NK-92 (cell line): ENCODE measurements around the gene EGLN2.
"Not testable (repeated sequence)": the region's sequence is repeated elsewhere in the genome, so short reads cannot be mapped to it uniquely, and the experiment has no call there.

Experiments
- DNase-seq: peaks from one replicate; lab custom pipeline; 2025; ENCODE audit not compliant: unreplicated experiment; lab: John Stamatoyannopoulos, UW

Gene EGLN2

DNA sequence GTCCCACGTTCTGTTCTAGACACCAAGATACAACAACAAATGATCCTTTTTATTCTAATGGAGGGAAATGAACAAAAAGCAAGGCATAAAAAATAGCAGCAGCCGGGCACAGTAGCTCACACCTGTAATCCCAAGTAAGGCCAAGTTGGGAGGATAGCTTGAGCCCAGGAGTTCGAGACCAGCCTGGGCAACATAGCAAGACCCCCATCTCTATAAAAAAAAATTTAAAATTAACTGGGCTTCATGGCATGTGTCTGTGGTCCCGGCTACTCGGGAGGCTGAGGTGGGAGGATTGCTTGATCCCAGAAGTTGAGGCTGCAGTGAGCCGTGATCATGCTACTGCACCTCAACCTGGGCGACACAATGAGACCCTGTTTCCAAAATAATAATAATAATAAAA lies 22.6 kb upstream of the EGLN2 start:
- DNase-seq, result no peak

DNA sequence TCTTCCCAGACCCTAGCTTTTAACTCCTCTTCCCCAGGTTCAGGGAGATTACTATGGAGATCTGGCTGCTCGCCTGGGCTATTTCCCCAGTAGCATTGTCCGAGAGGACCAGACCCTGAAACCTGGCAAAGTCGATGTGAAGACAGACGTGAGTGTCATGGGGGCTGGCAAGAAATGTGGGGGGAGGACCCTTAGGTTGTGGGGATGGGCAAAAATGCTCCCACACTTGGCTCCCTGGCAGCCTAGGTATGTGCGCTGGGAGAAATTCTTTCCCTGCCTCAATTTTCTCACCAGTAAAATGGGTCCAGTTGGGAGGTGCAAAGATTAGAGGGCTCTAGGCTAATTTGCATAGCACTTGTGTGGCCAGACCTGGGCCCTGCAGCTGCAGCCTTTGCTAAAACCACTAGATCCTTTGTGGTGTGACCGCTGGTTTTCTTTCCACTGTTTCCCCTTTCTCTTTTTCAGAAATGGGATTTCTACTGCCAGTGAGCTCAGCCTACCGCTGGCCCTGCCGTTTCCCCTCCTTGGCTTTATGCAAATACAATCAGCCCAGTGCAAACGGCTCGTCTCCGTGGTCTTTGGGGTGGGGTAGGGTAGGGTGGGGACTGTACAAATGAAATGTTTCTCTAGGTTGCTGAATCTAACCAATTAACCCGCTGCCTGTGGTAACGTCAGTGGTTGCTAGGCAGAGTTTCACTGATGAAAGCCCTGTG lies 21.9 kb upstream of the EGLN2 start:
- no peak for DNase-seq

DNA sequence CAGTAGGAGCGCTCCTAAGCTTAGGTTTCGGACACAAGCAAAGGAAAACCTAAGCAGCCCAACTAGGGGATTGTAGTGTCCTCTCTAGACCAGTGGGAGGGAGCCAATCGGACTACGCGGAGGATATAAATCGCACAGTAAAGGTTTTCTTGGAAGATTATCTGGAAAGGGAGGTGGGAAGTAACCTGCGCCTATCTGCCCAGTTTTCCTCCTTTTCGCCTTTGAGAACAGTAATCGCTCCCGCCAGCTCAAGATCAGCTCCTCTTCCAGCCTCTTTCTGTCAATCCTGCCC lies 21.4 kb upstream of the EGLN2 start:
- DNase-seq, result no peak

DNA sequence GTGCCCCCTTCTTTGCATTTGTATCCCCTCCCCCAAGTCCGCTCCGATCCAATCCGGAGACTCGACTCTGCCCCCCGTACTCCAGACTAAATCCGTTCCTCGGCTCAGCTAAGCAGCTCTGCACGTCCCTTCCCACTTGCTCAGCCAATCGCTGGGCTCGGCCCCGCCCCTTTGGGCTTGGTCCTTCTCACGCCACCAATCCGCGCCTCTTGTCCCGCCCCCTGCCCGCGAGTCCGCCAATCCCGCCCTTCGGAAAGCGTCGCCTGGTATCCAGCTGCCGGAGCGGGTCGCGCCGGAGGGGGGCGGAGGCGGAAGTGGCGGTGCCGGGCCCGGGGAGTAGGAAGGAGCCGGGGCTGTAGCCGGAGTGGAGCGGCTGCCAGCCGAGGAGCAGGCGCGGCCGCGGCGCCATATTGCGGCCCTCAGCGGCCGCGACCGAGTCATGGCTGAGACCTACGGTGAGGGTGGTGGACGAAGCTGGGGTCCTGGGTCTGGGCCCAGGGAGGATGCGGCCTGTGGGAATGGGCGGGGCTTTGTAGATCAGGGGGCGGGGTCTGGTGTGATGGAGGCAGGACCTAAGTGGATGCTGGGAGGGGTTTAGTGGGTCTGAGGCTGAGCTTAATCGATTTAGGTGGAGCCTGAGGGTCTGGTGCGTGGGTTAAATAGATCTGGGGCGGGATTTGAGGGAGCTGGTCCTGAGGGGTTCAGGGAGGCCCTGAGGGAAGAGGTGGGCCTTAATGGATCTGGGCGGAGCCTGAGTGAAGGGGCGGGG lies 20.9 kb upstream of the EGLN2 start, which contains the start of gene RAB4B:
Gene RAB4B (plus strand): TSS at position 311 of the 769 bp plus-strand sequence. CDS start 129 bp downstream, at position 440.
- peak; percentile 98 for DNase-seq

DNA sequence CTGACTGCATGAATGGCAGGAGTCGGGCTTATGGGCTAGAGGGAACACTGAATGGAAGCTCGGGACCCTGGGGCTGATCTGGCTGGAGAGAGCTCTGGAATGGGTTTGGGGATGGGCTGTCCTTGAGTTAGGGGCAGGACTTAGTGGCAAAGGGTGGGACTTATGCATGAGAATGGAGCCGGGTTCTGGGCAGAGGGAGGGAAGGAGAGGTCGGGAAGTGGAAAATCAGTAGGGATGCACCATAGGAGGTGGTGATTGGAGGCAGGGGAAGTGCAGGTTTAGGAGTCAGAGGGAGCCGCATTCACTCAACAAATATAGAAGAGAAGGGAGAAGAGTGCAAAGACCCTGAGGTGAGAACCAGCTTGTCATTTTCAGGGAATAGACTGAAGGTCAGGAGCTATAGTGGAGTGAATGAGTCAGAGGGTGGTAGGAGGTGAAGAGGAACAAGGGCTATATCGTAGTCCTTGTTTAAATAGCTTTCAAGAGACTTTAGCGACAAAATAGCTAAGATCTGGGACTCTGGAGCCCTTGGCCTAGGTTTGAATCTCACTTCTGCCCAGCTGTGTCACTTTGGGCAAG lies 20.2 kb upstream of the EGLN2 start:
- no peak for DNase-seq

DNA sequence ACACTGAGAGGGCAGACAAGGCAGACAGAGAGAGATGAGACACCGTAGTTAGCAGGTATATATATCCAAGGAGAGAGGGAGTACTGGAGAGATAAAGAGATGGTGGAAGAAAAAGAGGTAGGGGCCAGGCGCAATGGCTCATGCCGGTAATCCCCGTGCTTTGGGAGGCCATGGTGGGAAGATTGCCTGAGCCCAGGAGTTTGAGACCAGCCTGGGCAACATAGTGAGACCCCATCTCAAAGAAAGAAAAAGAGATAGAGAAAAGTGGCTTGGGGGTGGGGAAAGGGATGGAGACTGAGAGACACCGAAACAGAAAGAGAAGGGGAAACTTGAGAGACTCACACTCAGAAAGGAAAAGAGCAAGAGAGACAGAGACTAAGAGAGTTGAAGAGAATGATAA lies 18.4 kb upstream of the EGLN2 start:
- DNase-seq, result no peak

GRCh38 chr19:40781140-40781539 lies 17.9 kb upstream of the EGLN2 start:
- no peak for DNase-seq

DNA sequence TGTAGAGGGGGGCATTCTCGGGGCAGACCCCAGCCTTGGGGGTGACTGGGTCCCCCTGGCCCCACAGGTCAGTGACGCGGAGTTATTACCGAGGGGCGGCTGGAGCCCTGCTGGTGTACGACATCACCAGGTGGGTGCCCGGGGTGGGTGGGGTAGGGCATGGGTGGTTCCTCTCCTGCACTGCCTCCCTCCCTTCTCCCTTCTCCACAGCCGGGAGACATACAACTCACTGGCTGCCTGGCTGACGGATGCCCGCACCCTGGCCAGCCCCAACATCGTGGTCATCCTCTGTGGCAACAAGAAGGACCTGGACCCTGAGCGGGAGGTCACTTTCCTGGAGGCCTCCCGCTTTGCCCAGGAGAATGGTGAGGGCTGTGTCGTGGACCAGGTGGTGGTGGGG lies 15.3 kb upstream of the EGLN2 start:
- no peak for DNase-seq

DNA sequence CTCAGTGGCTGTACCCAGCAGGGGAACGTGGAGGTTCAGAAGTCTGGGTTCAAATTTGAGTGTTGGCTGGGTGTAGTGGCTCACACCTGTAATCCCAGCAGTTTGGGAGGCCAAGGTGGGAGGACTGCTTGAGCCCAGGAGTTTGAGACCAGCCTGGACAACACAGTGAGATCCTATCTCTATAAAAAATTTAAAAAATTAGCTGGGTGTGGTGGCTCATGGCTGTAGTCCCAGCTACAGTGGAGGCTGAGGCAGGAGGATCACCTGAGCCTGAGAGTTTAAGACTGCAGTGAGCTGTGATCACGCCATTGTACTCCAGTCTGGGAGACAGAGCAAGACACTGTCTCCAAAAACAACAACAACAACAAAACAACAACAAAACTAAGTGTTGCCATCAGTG lies 14.8 kb upstream of the EGLN2 start:
- DNase-seq, result not testable (repeated sequence)

- DNase-seq, result no peak
Observed at GRCh38 chr19:40785526-40785925, 13.5 kb upstream of the EGLN2 start.

GRCh38 chr19:40786060-40787037 lies 12.6 kb upstream of the EGLN2 start:
- no peak for DNase-seq

DNA sequence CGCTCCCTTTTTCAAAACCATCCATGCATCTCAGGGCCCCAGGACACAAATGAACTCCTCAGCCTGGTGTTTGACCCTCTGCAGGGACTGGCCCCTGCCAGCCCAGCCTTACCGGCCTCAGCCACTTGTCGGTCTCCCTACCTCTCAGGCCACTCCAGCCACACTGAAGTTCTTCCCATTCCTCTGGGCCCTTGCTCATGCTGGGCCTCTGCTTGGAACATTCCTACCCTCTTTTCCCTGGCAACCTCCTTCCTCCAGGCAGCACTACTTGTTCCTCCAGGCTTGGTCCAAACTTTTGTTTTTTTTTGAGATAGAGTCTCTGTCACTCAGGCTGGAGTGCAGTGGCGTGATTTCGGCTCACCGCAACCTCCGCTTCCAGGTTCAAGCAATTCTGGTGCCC lies 7.6 kb upstream of the EGLN2 start:
- DNase-seq, result no peak

- DNase-seq, result no peak
Observed at GRCh38 chr19:40791996-40792395, 7.0 kb upstream of the EGLN2 start.

- no peak for DNase-seq
Observed at GRCh38 chr19:40797166-40797962, 1.6 kb upstream of the EGLN2 start.

DNA sequence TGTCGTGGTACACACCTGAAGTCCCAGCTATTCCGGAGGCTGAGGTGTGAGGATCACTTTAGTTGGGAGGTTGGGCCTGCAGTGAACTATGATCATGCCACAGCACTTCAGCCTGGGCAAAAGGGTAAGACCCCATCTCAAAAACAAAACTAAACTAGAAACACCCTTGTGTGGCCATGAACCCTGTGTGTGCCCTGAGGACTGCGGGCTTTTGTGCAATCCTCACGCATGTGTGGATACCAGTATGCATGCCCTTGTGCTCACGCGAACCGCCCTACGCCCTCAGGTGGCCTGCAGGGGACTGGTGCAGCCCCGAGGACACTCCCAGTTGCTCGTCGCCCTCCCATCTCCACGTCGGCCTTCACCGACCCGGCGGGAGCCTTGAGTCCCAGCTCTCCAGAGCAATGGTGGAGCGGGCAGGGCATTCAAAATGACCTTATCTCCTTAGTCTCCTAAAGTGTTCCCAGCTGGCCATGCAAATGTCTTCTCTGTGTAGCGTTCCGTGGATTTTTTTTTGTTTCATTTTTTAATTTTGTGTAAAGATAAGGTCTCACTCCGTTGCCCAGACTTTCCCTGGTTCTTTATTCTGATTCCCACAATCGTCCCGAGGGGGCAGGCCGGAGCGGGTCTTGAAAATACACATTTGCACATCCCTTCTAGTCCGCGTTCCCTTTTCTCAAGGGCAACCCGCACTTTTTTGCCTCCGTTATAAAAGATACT lies 868 bp upstream of the EGLN2 start:
- DNase-seq, result no peak

DNA sequence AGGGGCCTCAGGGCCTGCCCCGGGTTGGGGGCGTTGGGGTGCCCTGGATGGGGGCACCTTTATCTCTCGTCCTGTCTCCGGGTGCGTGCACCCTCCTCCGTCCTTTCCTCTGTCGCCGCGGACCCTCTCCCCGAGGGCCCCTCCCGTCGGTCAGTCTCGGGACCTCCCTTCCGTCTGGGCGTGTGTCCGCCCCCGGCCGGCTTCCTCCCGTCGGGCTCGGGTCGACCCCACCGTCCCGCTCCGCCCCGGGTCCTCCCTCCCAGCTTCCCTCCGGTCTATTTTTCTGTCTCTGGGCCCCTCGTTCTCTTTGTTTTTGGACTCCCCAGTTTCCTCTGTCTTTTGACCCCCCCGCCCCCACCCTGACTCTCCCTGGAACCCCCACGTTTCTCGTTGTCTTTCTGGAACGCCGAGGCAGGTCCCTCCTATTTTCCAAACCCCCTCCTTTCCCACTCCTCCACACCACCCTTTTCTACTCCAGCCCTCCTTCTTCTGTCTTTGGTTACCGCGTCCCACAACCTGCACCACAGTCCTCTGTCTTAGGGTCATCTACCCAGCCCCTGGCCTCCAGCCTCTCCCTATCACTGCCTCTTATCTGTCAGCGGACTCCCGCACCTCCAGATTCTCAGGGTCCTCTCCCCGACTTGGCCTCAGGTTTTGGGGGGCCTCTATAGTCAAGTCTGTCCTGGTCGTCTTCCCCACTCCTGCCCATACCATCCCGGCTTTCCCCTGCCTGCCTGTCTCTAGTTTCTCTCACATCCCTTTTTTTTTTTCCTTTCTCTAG lies 757 bp downstream of the EGLN2 start:
- no peak for DNase-seq

GRCh38 chr19:40800339-40800996 lies 1.5 kb downstream of the EGLN2 start:
- DNase-seq, result no peak

GRCh38 chr19:40800997-40801377 lies 2.0 kb downstream of the EGLN2 start:
- DNase-seq, result no peak
